Raji (cell line): ENCODE data around the gene KLHDC7B.

Experiments
- POLR2A ChIP-seq: IDR thresholded peaks from 2 replicates; pipeline ENCODE4 v1.6.1; 2011; ENCODE audit warnings: low read depth, low read length, control low read depth; ENCODE audit not compliant: insufficient read depth

Gene KLHDC7B

DNA sequence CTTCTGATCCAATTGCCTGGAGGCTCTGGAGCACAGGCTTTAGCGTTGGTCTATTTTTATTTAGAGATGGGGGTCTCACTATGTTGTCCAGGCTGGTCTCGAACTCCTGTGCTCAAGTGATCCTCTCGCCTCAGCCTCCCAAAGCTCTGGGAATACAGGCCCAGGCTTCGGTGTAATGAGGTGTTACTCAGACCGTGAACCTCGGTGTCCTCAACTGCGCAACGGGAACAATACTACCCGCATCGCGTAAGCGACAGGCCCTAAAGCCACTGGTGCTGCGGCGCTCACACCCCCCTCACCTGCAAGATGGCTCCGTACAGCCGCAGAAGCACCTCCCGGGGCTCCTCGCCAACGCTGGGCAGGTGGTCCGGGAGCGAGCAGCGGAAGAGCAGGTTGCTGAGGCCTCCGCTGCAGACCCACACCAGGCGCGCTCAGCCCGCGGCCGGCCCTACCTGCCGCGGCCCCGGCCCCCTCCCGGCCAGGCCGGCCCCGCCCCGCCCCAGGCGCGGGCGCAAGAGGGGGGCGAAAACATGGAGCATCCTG lies 36.3 kb downstream of the KLHDC7B start:
- TF ChIP-seq POLR2A = no peak

DNA sequence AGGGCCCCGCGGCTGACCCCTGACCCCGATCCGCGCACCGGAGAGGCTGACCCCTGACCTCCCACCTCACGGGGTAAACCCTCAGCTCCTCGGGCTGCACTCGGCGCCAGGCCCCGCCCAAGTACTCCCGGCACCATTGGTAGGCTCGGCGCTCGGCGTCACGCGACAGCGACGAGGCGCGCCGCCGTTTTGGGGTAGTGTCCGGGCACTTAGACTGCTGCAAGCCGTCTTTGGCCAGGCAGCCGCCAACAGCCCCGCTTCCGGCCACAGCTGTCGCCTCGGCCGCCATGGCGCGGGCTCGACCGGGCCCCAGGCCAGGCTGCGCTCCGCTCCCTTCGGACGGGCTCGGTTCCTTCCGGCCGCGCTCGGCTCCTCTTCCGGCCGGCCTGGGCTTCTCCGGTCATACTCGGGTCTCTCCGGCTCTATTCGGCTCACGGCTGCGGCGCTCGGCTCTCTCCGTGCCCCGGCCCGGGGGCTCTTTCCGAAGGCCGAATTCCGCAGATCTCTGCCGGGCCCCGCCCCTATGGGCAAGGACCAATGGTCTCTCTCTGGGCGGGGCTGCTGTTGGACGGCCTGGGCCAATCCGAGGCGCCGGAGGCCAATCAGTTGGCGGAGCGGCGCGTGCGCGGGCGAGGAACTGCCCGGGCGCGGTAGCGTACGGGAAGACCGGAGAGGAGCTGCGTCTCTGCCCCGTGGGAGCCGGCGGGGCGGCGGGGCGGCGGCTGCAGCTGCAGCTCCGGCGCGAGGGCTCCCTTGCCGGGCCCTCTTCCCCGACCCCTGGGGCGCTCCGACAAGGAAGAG lies 37.0 kb downstream of the KLHDC7B start, which contains the start of gene CHKB:
Gene CHKB (minus strand): TSS at position 357 of the 801 bp plus-strand sequence. CDS start 68 bp downstream, at position 289.
- peak; percentile 73 for TF ChIP-seq POLR2A

DNA sequence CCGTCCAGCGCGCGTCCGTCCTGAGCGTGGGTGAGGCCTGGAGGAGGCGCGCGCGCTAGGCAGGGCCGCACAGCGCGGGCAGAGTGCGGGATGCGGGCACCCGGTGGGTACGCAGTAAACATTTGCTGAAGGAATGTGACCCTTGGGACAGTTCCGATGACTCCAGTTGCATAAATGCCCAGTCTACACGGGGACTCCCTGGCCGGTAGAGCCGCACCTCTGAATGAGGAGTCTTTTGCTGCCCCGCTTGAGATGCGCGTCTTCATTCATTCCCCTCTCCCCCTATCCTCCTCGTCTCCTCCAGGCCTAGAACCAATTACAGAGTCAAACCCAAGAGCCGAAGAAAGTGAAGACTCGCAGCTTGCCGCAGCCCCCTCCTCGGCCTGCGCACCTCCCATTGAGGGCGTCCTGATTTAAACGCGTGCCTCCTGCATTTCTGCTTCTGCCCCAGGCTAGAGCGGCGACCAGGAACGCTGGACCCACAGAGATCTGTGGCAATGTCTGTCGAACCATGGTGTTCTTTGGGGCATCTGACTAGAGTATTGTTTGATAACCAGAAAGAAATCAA lies 37.7 kb downstream of the KLHDC7B start:
- TF ChIP-seq POLR2A = no peak; the same call in 1 of the 2 replicates

GRCh38 chr22:50584106-50585096 lies 38.7 kb downstream of the KLHDC7B start:
- no peak for TF ChIP-seq POLR2A

DNA sequence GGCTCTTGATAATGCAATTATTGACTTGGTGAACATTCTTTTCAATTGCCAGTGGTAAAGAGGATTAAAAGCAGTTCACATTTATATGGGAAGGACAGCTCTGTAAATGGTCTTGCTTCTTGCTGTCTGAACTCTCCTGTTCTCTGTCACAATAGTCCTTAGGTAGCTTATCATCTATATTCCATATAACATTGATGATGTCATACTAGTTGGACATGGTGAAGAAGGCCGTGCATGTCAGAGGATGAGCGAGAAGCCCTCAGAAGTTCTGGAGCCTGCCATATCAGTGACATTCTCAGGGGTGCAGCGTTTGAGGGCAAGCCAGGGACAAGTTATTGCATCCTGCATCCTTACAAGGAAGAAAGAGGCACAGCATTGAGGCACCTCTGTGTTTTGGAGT lies 39.5 kb downstream of the KLHDC7B start:
- TF ChIP-seq POLR2A = peak; percentile 17; the same call in 1 of the 2 replicates

GRCh38 chr22:50585781-50586180 lies 40.1 kb downstream of the KLHDC7B start:
- peak; percentile 35; the same call in 1 of the 2 replicates for TF ChIP-seq POLR2A

GRCh38 chr22:50586416-50586815 lies 40.7 kb downstream of the KLHDC7B start:
- no peak for TF ChIP-seq POLR2A

- no peak for TF ChIP-seq POLR2A
Observed at GRCh38 chr22:50587407-50587806, 41.7 kb downstream of the KLHDC7B start.

GRCh38 chr22:50595189-50595588 lies 49.5 kb downstream of the KLHDC7B start:
- no peak for TF ChIP-seq POLR2A

DNA sequence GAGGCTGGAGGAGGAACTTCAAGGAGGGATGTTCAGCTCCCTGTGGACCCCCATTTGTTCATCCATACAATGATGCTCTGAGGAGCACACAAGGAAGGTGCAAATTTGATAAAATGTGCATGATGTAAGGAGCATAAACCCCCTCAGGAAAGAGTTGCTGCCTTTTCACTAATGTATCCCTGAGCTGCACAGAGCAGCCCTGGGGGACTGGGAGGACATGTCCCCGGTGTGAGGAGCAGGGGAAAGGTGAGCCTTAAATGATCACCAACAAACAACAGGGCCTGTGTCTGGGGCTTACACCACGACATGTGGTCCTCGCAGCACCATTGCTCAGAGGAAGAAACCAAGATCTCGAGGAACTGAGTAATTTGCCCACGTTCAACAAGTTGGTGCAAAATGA lies 51.4 kb downstream of the KLHDC7B start:
- TF ChIP-seq POLR2A = no peak

GRCh38 chr22:50599816-50600455 lies 54.2 kb downstream of the KLHDC7B start:
- no peak for TF ChIP-seq POLR2A

GRCh38 chr22:50600538-50600937 lies 54.8 kb downstream of the KLHDC7B start, which contains the start of gene MAPK8IP2:
Gene MAPK8IP2, plus strand, starts transcription at chr22:50600793. Its CDS starts 26 bp downstream, at chr22:50600819.
- TF ChIP-seq POLR2A = no peak
